Hepatocyte (in vitro differentiated cells): ENCODE data around the gene CD164. TPM values are rescaled to one million over a fixed set of nuclear protein-coding genes. Genes with fewer than 3 reads are reported as not detected.
"Not testable (repeated sequence)": the region's sequence is repeated elsewhere in the genome, so short reads cannot be mapped to it uniquely, and the experiment has no call there.

Experiments used
- DNase-seq: peaks from one replicate; pipeline ENCODE4 v3.0.0-alpha.2; 2016; ENCODE audit warnings: low spot score
- H2AFZ ChIP-seq: fragments of 200-600 bp; sonication (generic); 2 replicates; pipeline ENCODE4 v1.6.0; 2016; ENCODE audit warnings: antibody characterized with exemption, mild to moderate bottlenecking
- H3K27ac ChIP-seq: fragments of 200-600 bp; sonication (generic); 2 replicates; pipeline ENCODE4 v1.5.1; 2016; ENCODE audit warnings: mild to moderate bottlenecking
- H3K27me3 ChIP-seq: fragments of 200-600 bp; sonication (generic); 2 replicates; pipeline ENCODE4 v1.6.1; 2016
- H3K36me3 ChIP-seq: fragments of 200-600 bp; sonication (generic); replicated peaks from 2 replicates; pipeline ENCODE4 v1.5.1; 2016; ENCODE audit warnings: low read depth; ENCODE audit not compliant: insufficient read depth
- H3K4me1 ChIP-seq: fragments of 200-600 bp; sonication (generic); 2 replicates; pipeline ENCODE4 v1.5.1; 2016; ENCODE audit warnings: mild to moderate bottlenecking, moderate library complexity; ENCODE audit not compliant: insufficient read depth
- H3K4me2 ChIP-seq: fragments of 200-600 bp; sonication (generic); 2 replicates; pipeline ENCODE4 v1.6.0; 2016
- H3K4me3 ChIP-seq: fragments of 200-600 bp; sonication (generic); 2 replicates; pipeline ENCODE4 v1.5.1; 2016; ENCODE audit warnings: mild to moderate bottlenecking
- H3K79me2 ChIP-seq: fragments of 200-600 bp; sonication (generic); 2 replicates; pipeline ENCODE4 v1.6.0; 2017; ENCODE audit warnings: mild to moderate bottlenecking
- H3K9me2 ChIP-seq: fragments of 200-600 bp; sonication (generic); replicated peaks from 2 replicates; pipeline ENCODE4 v1.6.0; 2017; ENCODE audit warnings: mild to moderate bottlenecking; ENCODE audit not compliant: insufficient read depth
- H3K9me3 ChIP-seq: fragments of 200-600 bp; sonication (generic); 2 replicates; pipeline ENCODE4 v1.5.1; 2016; ENCODE audit warnings: low read depth, mild to moderate bottlenecking
- H4K20me1 ChIP-seq: fragments of 200-600 bp; sonication (generic); 2 replicates; pipeline ENCODE4 v1.6.0; 2016; ENCODE audit warnings: mild to moderate bottlenecking; ENCODE audit not compliant: insufficient read depth, poor library complexity, severe bottlenecking
- EZH2 ChIP-seq: fragments of 200-600 bp; sonication (generic); IDR thresholded peaks from 2 replicates; pipeline ENCODE4 v1.6.1; 2016; ENCODE audit warnings: antibody characterized with exemption, mild to moderate bottlenecking, borderline replicate concordance
- EZH2phosphoT487 ChIP-seq: fragments of 200-600 bp; sonication (generic); IDR thresholded peaks from one replicate; pipeline ENCODE4 v1.6.1; 2018; ENCODE audit warnings: antibody characterized with exemption, mild to moderate bottlenecking, low read depth, moderate library complexity; ENCODE audit not compliant: unreplicated experiment, severe bottlenecking
- WGBS: methylation state at CpG from one replicate; pipeline ENCODE4 v1.1.6; 2016; ENCODE audit warnings: low lambda C conversion rate; ENCODE audit errors: missing lambda C conversion rate; 5-methylcytosine and 5-hydroxymethylcytosine counted together
- polyA plus RNA-seq: library from polyadenylated mRNA; unstranded; fragments of >200 nt; fragmentation: Nextera tagmentation; extraction: Ambion mirVana; gene quantifications from 2 replicates; pipeline ENCODE4 v1.2.1, GENCODE V29; 2016
- total RNA-seq: library from RNA; depleted of rRNA; stranded (reverse); fragments of >200 nt; gene quantifications from 2 replicates; pipeline ENCODE4 v1.2.3, GENCODE V29; 2014
- TF ChIP-seq, protein P1 (sequence below): fragments of 200-600 bp; sonication (generic); IDR thresholded peaks from 2 replicates; pipeline ENCODE4 v1.5.1; 2016; ENCODE audit warnings: antibody characterized with exemption, mild to moderate bottlenecking; ENCODE audit not compliant: poor library complexity

The CD164 gene
- total and polyA plus RNA-seq, 2 experiments from 2014 or later, result 475 to 574 TPM

DNA sequence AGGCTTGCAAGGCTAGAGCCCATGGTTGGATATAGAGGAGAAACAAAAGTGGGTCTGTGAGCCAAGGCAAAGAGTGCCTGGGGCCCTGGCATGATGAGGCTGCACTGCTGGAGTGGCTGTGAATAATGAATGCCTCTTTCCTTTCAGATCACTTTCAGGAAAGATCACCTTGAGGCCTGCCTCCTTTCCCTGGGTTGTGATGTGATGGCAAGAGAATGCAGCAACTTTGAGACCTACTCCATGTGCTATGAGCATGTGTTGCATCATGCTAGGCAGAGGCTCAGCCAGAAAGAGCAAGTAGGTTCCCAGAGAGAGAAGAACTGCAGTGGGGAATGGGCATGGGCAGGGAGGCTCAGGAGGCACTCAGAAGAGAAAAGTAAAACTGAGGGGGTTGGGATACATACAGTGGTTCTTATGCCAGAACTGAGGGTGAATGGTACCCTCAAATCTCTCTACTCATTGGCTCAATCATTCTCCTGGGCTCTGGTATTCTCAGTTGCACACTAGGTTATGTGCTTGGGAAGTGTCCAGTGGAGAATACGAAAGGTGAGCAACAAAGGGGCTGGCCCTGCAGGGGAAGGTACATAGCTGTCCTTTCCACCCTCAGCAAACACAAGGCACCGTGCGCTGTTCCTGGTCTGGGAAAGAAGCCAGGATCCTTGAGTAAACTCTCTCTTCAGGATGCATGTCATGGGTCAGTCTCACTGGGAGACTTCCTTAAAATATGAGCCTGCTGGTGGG, 45.9 kb downstream of the CD164 start:
- H3K4me2 ChIP-seq, result no peak overlapping the region
- H3K36me3 ChIP-seq, result no peaks in the 10 kb centered on the region
- H2AFZ ChIP-seq, result no peak overlapping the region
- TF ChIP-seq EZH2 (no peak), EZH2phosphoT487 (no peak)
- TF ChIP-seq, protein P1, sequence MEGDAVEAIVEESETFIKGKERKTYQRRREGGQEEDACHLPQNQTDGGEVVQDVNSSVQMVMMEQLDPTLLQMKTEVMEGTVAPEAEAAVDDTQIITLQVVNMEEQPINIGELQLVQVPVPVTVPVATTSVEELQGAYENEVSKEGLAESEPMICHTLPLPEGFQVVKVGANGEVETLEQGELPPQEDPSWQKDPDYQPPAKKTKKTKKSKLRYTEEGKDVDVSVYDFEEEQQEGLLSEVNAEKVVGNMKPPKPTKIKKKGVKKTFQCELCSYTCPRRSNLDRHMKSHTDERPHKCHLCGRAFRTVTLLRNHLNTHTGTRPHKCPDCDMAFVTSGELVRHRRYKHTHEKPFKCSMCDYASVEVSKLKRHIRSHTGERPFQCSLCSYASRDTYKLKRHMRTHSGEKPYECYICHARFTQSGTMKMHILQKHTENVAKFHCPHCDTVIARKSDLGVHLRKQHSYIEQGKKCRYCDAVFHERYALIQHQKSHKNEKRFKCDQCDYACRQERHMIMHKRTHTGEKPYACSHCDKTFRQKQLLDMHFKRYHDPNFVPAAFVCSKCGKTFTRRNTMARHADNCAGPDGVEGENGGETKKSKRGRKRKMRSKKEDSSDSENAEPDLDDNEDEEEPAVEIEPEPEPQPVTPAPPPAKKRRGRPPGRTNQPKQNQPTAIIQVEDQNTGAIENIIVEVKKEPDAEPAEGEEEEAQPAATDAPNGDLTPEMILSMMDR, result no peak
- H4K20me1 ChIP-seq, result no peaks in the 10 kb centered on the region
- no peaks in the 10 kb centered on the region for H3K27me3 ChIP-seq
- no peak for DNase-seq
- H3K4me1 ChIP-seq, result no peaks in the 10 kb centered on the region
- no peaks in the 10 kb centered on the region for H3K79me2 ChIP-seq
- H3K4me3 ChIP-seq, result no peak overlapping the region
- WGBS, result 58% methylated on average over 3 of the region's 3 CpGs
- no peak overlapping the region for H3K27ac ChIP-seq
- no peaks in the 10 kb centered on the region for H3K9me2 ChIP-seq
- no peaks in the 10 kb centered on the region for H3K9me3 ChIP-seq

DNA sequence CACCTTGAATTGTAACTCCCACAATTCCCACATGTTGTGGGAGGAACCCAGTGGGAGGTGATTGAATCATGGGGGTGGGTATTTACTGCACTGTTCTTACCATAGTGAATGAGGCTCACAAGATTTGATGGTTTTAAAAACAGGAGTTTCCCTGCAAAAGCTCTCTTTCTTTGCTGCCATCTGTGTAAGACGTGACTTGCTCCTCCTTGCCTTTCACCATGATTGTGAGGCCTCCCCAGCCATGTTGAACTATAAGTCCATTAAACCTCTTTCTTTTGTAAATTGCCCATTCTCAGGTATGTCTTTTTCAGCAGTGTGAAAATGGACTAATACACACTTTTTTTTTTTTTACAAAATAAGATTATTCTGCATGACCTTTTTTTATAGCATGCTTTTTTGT, 48.4 kb downstream of the CD164 start:
- not testable (repeated sequence) for H3K27ac ChIP-seq
- 89% methylated on average over 1 of the region's 1 CpG for WGBS

DNA sequence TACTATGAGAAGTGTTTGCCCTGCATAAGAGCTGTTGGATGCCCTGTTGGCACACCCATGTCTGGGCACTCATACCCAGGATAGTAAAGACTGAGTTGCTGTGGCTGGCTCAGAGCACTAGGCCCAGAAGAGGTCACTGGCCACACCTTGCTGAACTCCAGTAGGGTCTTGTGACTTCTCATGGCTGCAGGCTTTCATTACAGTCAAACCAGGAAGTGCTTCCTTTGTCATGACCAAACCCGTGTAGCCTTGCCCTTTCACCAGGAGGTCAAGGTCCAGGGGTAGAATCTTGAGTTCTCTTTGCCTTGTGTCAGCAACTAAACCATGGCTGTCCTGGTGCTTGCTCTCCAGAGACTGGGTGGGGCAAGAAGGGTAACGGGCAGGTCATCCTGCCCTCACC, 49.5 kb downstream of the CD164 start:
- Histone ChIP-seq H3K27me3 (no peaks in the 10 kb centered on the region), H3K9me2 (no peaks in the 10 kb centered on the region), H3K4me2 (no peak overlapping the region), H4K20me1 (no peaks in the 10 kb centered on the region), H3K4me3 (no peak overlapping the region), H3K79me2 (no peaks in the 10 kb centered on the region), H3K4me1 (no peaks in the 10 kb centered on the region), H3K9me3 (no peaks in the 10 kb centered on the region), H3K27ac (no peak overlapping the region), H2AFZ (no peak overlapping the region), H3K36me3 (no peaks in the 10 kb centered on the region)
- peak; percentile 24 for DNase-seq
- 88% methylated on average over 2 of the region's 2 CpGs for WGBS
- TF ChIP-seq, protein P1, result no peak
- TF ChIP-seq EZH2, result no peak
- TF ChIP-seq EZH2phosphoT487, result no peak

More for the DNA sequence above, 48.4 kb downstream of the CD164 start:
- not testable (repeated sequence) for H3K4me3 ChIP-seq, H3K9me2 ChIP-seq, H2AFZ ChIP-seq, H3K79me2 ChIP-seq, H3K27me3 ChIP-seq, H4K20me1 ChIP-seq, H3K9me3 ChIP-seq, H3K36me3 ChIP-seq, H3K4me1 ChIP-seq, H3K4me2 ChIP-seq, DNase-seq

DNA sequence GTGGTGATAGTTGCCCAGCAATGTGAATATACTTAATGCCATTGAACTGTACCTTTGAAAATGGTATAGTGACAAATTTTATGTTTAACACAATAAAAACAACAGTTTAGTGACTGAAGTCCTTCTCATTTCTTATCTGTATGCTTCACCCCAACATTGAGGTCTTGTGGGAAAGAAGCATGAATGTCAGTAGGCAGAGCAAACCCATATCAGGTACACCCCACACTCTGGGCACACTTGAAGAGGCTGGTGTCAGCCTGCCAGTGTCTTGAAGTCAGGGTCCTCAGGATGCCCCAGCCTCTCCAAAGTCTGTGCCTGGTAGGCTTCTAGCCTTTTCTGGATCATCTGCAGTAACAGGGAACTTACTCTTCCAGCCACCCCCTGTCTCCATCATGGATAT, 51.2 kb downstream of the CD164 start:
- Histone ChIP-seq H3K4me2 (no peak overlapping the region), H3K27ac (no peak overlapping the region), H3K9me2 (no peaks in the 10 kb centered on the region), H3K4me1 (no peaks in the 10 kb centered on the region), H4K20me1 (no peaks in the 10 kb centered on the region), H2AFZ (no peak overlapping the region), H3K36me3 (no peaks in the 10 kb centered on the region), H3K79me2 (no peaks in the 10 kb centered on the region), H3K4me3 (no peak overlapping the region), H3K9me3 (no peaks in the 10 kb centered on the region), H3K27me3 (no peaks in the 10 kb centered on the region)
- no peak for DNase-seq
- TF ChIP-seq, protein P1, result no peak
- TF ChIP-seq EZH2 (no peak), EZH2phosphoT487 (no peak)
